ENCODE measurements around the gene STUB1.

- TF ChIP-seq CTCF (IDR thresholded peaks at IDR 0.05) (no peak), POLR2A (IDR thresholded peaks at IDR 0.05) (no peak)
Observed at GRCh38 chr16:634051-634670, 46.0 kb upstream of the STUB1 start.
